ENCODE measurements around the gene PPP2R1B. TPM values are rescaled to one million over a fixed set of nuclear protein-coding genes. Genes with fewer than 3 reads are reported as not detected.
A peak's percentile ranks its signal among the peaks of the same experiment; 100 is the strongest.

The PPP2R1B gene
- total RNA-seq, 2 donors from 2014 or later = 56.2 to 72.3 TPM

DNA sequence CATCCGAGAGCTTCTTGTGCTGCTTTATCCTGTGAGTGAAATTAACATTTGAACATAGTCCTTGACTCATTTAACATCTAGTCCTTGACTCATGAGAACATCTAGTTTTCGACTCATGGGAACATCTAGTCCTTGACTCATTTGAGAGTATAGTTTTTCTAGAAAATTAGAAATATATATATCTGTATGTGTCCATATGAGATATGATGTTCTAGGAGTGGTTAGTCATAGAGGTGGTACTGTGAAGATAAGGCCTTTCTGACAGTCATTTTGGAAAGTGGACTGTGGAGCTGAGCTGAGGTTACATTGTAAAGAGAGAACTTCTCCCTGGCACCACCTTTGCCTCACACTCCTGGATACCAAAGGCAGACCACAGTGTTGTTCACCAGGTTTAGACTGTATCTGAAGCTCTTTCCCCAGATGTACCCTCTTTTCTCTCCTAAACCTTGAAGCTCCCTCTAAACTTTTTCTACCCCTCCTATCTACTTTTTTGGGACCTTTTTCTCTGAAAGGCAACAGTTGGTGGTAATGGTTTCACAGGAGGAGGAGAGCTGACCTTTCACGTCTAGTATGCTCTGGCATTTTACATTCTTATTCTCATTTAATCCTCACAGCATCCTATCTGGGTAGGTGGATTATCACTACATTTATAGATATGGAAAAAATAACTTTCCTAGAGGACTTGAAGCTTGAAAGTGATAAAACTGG lies 67.2 kb downstream of the PPP2R1B start:
- Mint-ChIP-seq H3K27me3 (no peaks in the 10 kb centered on the region), H3K4me3 (no peak overlapping the region), H3K36me3 (peaks cover 5% of the 10 kb centered on the region), H3K4me1 (ENCODE audit: low read depth in 2 of 2) (peaks cover 10 to 15% of the 10 kb centered on the region in 2 donors), H3K27ac (no peak overlapping the region), H3K9me3 (no peaks in the 10 kb centered on the region)
- peak in 1 of 2 donors; percentile 49 for ATAC-seq
- no peak for DNase-seq (ENCODE audit: low spot score)

DNA sequence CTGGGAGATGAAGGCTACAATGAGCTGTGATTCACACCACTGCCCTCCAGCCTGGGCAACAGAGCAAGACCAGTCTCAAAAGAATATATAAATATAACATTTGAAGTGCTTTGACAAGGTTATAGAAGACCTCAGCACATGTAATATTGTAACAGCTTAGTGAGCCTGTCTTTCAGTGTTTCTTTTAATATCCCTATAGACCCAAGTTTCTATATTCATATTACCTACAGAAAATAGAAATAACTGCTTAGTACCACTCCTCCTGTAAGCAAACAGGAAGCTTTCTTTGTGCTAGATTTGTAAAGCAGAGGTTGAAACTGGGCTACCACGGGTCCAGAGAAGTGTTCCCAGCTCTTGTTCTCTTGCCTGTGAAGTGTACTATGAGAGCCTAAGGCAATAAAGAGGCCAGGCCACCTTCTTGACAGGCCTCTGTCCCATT lies 68.2 kb downstream of the PPP2R1B start:
- no peak for DNase-seq (ENCODE audit: low spot score)
- ATAC-seq = no peak
- no peaks in the 10 kb centered on the region for H3K27me3 Mint-ChIP-seq
- no peak overlapping the region for H3K27ac Mint-ChIP-seq
- no peak overlapping the region for H3K4me3 Mint-ChIP-seq
- H3K9me3 Mint-ChIP-seq = no peaks in the 10 kb centered on the region
- H3K4me1 Mint-ChIP-seq (ENCODE audit: low read depth in 2 of 2) = peaks cover 10 to 15% of the 10 kb centered on the region in 2 donors
- H3K36me3 Mint-ChIP-seq = no peaks in the 10 kb centered on the region

- Mint-ChIP-seq H3K4me3 (no peak overlapping the region), H3K9me3 (no peaks in the 10 kb centered on the region), H3K27ac (no peak overlapping the region), H3K27me3 (no peaks in the 10 kb centered on the region), H3K4me1 (ENCODE audit: low read depth in 2 of 2) (peaks cover 10 to 15% of the 10 kb centered on the region in 2 donors), H3K36me3 (no peaks in the 10 kb centered on the region)
- ATAC-seq (no peak), DNase-seq (ENCODE audit: low spot score) (no peak)
Observed at GRCh38 chr11:111696556-111696955, 69.6 kb downstream of the PPP2R1B start.

GRCh38 chr11:111694851-111695250 lies 71.3 kb downstream of the PPP2R1B start:
- Mint-ChIP-seq H3K36me3 (no peaks in the 10 kb centered on the region), H3K4me1 (ENCODE audit: low read depth in 2 of 2) (peaks cover 7 to 8% of the 10 kb centered on the region in 2 donors), H3K27ac (no peak overlapping the region), H3K9me3 (no peaks in the 10 kb centered on the region), H3K27me3 (no peaks in the 10 kb centered on the region), H3K4me3 (no peak overlapping the region)
- ATAC-seq (no peak), DNase-seq (ENCODE audit: low spot score) (no peak)

GRCh38 chr11:111693224-111693937 lies 72.8 kb downstream of the PPP2R1B start:
- Mint-ChIP-seq H3K27me3 (no peaks in the 10 kb centered on the region), H3K4me3 (no peak overlapping the region), H3K27ac (no peak overlapping the region), H3K4me1 (ENCODE audit: low read depth in 2 of 2) (peaks cover 0 to 4% of the 10 kb centered on the region in 2 donors), H3K9me3 (no peaks in the 10 kb centered on the region), H3K36me3 (peaks cover 9% of the 10 kb centered on the region)
- DNase-seq (ENCODE audit: low spot score) = no peak
- ATAC-seq = no peak

- peaks cover 14% of the 10 kb centered on the region for H3K36me3 Mint-ChIP-seq
- H3K27me3 Mint-ChIP-seq = no peaks in the 10 kb centered on the region
- ATAC-seq = no peak
Observed at GRCh38 chr11:111691741-111692140, 74.4 kb downstream of the PPP2R1B start.

DNA sequence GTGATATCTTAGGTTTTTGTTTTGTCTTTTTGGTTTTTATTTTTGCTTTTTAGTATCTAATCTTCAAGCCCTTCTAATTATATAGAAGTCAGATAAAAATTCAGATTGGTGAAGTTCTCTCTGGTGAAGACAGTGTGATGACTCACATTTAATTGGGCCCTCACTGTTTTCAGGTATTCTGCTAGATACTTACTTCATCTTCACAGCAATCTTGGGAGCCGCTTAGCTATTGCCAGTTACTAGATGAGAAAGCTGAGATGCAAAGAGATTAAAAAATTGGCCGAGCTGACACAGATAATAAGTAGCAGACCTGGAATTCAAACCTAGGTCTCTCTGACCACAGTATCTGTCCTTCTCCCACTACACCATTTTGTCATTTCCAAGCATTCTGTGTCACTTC lies 75.0 kb downstream of the PPP2R1B start:
- H3K4me3 Mint-ChIP-seq = no peak overlapping the region
- no peaks in the 10 kb centered on the region for H3K27me3 Mint-ChIP-seq
- no peak overlapping the region for H3K27ac Mint-ChIP-seq
- H3K36me3 Mint-ChIP-seq = peaks cover 14% of the 10 kb centered on the region
- peaks cover 0 to 2% of the 10 kb centered on the region in 2 donors for H3K4me1 Mint-ChIP-seq (ENCODE audit: low read depth in 2 of 2)
- DNase-seq (ENCODE audit: low spot score) (no peak), ATAC-seq (no peak)
- no peaks in the 10 kb centered on the region for H3K9me3 Mint-ChIP-seq

More at GRCh38 chr11:111691741-111692140, 74.4 kb downstream of the PPP2R1B start:
- H3K9me3 Mint-ChIP-seq = no peaks in the 10 kb centered on the region
- peaks cover 0 to 2% of the 10 kb centered on the region in 2 donors for H3K4me1 Mint-ChIP-seq (ENCODE audit: low read depth in 2 of 2)
- H3K4me3 Mint-ChIP-seq = no peak overlapping the region
- H3K27ac Mint-ChIP-seq = no peak overlapping the region
- no peak for DNase-seq (ENCODE audit: low spot score)

GRCh38 chr11:111688013-111688412 lies 78.2 kb downstream of the PPP2R1B start:
- no peak overlapping the region for H3K4me3 Mint-ChIP-seq
- DNase-seq (ENCODE audit: low spot score) (no peak), ATAC-seq (no peak)
- H3K27ac Mint-ChIP-seq = no peak overlapping the region
- peaks cover 14% of the 10 kb centered on the region for H3K36me3 Mint-ChIP-seq
- H3K27me3 Mint-ChIP-seq = no peaks in the 10 kb centered on the region
- H3K9me3 Mint-ChIP-seq = no peaks in the 10 kb centered on the region
- H3K4me1 Mint-ChIP-seq (ENCODE audit: low read depth in 2 of 2) = no peaks in the 10 kb centered on the region

GRCh38 chr11:111684251-111684650 lies 81.9 kb downstream of the PPP2R1B start:
- no peak overlapping the region for H3K4me3 Mint-ChIP-seq
- ATAC-seq (no peak), DNase-seq (ENCODE audit: low spot score) (no peak)
- H3K36me3 Mint-ChIP-seq = peaks cover 12% of the 10 kb centered on the region
- no peaks in the 10 kb centered on the region for H3K9me3 Mint-ChIP-seq
- no peak overlapping the region for H3K27ac Mint-ChIP-seq
- H3K4me1 Mint-ChIP-seq (ENCODE audit: low read depth in 2 of 2) = no peaks in the 10 kb centered on the region
- no peaks in the 10 kb centered on the region for H3K27me3 Mint-ChIP-seq

DNA sequence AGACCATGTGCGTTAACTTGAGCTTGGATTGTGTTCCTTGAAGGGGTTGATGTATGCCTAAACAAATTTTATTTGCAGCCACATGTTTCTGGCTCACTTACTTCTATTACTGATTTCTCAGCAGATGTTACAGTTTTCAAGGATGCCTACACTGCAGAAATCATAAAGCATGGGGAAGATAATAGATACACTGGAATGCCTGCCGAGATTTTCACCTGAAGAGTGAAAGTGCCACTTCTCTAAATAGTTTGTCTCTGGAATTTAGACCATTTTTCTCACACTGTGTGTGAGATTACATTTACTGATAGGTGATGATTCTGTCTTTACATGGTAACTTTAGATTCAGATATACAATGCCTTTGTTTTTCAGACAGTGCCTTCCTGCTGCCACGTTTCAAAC lies 82.4 kb downstream of the PPP2R1B start:
- Mint-ChIP-seq H3K4me3 (no peak overlapping the region), H3K9me3 (no peaks in the 10 kb centered on the region), H3K4me1 (ENCODE audit: low read depth in 2 of 2) (no peaks in the 10 kb centered on the region), H3K27ac (no peak overlapping the region), H3K36me3 (peaks cover 7% of the 10 kb centered on the region), H3K27me3 (no peaks in the 10 kb centered on the region)
- no peak for ATAC-seq
- DNase-seq (ENCODE audit: low spot score) = no peak

DNA sequence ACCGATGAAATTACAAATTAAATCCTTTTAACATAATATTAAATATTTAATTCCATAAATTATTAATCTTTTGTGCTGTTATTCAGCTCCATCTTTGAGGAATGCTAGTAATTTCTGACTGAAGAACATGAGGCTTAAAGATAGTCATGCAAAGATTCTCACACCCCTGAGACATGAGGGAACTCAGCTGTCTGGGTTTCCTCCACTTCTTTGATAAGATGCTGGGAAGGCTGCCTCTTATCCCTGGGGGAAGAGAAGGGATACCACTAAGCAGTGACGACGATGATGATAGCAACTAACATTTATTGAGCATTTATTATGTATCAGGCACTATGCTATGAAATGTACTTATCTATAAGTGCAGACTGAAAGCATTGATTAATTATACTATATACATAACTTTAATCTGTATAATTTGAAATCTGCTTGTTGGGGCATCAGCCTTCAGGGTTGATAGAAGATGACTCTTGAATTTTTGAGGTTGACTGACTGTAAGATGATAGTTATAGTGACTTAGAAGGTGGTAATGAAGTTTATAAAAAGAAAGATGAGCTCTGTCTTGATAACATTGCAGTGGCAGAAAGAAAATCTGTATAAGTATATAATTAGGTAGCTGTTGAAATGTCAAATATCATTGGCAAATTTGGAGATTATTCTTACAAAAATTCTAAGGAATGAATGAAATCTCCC lies 85.6 kb downstream of the PPP2R1B start:
- Mint-ChIP-seq H3K4me3 (no peak overlapping the region), H3K36me3 (no peaks in the 10 kb centered on the region), H3K9me3 (no peaks in the 10 kb centered on the region), H3K27me3 (no peaks in the 10 kb centered on the region), H3K4me1 (ENCODE audit: low read depth in 2 of 2) (no peaks in the 10 kb centered on the region), H3K27ac (no peak overlapping the region)
- ATAC-seq = no peak
- DNase-seq (ENCODE audit: low spot score) = no peak
